GM19238 (cell line): ENCODE measurements around the gene LRRC75B.
"Not testable (repeated sequence)": the region's sequence is repeated elsewhere in the genome, so short reads cannot be mapped to it uniquely, and the experiment has no call there.

ENCODE experiments used
- DNase-seq: peaks from one replicate; pipeline ENCODE4 v3.0.0; 2011; ENCODE audit warnings: low spot score; ENCODE audit not compliant: insufficient read length

LRRC75B gene

DNA sequence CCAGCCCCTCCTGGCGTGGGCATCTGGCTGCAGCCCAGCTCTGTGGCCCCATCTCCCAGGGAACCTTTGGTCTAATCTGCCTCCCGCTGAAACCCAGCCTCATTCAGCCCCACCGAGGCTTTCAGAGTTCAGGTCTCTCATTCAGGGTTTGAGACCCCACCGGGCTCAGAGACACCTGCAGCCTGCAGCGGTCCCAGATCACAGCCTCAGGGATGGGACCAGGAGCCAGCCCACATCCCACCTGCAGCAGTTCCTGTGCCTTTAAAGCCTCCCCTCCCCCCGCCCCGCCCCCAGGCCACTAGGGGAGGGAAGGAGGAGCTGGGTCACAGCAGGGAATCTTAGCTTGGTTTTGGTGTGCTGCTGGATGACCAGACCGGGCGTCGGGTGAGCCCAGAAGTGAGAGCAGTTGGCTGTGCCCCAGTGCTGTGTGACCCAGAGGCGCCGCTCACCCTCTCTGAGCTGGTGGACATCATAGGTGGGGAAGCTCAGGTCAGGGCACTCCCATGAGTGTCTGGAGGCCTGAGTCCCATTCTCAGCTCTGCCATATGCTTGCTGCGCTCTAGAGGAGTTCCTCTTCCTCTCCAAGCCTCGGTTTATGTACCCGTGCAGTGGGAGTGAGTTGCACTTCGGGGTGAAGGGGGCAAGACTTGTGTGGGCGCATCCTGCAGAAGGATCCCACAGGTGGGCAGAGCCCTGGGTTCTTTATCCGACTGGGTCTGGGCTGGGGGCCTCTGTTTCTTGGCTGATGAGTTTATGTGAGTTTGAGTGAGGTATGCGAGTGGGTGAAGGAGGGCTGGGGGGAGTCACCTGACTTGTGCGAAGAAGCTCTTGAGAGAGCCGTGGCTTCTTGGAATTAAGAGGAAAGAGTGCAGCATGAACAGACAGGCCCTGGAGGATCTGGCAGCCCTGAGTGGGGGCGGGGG, 10.2 kb upstream of the LRRC75B start, which contains the start of gene GGT1:
Gene GGT1 (plus strand): TSS at position 347 of the 923 bp plus-strand sequence. CDS start 7,889 bp downstream, outside the sequence.
- not testable (repeated sequence) for DNase-seq

DNA sequence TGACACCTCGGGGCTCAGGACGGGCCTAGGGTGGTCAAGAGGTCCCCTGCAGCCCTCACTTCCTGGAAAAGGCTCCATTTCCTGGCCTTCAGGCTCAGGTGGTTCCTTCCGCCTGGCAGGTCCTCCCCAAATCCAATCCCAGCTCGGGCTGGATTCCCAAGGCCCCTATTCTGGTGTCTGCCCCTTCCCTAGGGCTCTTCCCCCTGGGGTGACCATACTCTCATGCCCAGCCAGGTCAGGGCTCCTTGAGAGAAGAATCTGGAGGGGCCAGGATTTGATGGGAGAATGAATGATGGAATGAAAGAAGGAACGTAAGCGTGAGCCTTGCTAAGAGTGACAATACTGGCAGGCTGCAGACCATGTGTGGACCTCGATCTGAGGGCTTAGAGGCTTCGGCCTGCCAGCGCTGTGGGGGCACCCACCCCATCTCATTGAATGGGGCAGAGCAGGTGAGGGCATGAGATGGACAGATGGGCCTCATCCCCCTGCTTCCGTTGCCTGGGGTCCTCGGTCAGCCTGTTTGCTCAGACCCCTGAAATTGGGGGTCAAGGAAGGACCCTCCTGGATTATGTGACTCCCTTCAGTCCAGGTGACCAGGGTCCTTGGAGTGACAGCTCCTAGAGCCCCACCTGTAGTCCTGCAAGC, 9.4 kb upstream of the LRRC75B start:
- not testable (repeated sequence) for DNase-seq

DNA sequence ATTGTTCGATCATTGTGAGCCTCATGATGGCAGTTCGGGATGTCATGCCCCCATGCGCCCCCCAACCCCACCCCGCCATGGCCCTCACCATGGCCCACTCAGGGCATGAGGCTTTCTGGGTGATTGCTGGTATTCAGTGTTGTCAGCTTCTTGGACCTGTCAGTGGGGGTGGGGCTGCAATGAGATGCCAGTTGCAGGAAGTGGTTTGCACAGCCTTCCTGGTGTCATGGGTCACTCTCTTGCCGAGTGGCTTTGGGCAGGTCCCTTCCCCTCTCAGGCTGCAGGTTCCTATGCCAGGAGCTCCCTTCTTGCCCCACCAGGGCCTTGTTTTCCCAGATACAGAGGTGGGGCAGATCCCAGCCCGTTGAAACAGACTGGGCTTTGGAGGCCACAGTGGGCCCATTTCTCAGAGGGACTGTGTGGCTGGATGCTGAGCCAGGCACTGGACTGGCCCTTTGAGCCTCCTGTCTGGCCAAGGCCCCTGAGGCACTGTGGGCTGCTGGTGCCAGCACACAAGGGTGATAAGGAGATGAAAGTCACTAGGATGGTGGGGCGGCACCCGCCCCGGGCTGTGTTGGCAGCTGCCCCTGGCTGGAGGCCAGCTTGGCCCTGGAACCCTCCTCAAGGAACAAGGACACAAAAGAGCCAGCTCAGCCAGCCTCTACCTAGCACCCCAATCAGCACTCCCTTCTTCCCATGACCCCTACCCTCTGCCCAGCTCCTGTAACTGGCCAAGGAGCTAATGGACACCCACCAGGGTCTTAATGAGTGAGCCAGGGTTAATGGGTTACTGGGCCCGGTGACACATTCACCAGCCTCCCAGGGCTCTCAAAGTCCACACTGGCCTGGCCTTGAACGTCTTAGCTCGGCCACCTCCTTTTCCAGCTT, 8.6 kb upstream of the LRRC75B start:
- DNase-seq: no peak

- DNase-seq: not testable (repeated sequence)
These were observed 7.3 kb upstream of the LRRC75B start for GRCh38 chr22:24599958-24600715.

DNA sequence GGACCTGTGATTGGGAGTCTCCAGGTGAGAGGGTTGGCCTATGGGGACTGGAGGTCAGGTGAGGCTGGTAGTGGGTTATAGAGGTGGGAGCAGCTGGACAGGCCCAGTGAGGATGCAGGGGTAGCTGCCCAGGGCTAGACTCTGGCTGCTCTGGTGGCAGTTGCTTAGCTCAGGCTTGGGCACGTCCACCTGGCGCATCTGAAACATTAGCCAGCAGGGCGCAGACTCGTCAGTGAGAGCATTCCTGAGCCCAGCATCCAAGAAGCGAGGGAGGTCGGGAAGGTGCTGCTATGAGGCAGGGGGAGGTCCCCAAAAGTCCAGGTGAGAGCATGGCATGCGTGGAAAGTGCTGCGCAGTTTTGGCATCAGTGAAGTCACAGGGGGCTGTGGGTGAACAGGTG, 6.6 kb upstream of the LRRC75B start:
- no peak for DNase-seq

DNA sequence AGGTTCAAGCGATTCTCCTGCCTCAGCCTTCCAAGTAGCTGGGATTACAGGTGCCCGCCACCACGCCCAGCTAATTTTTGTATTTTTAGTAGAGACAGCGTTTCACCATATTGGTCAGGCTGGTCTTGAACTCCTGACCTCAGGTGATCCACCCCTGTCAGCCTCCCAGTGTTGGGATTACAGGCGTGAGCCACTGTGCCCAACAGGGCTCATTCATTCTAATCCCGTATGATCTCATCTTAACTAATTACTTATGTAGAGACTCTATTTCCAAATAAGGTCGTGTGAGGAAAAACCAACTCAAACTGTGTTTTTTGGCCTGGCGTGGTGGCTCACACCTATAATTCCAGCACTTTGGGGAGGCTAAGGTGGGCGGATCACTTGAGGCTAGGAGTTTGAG, 4.2 kb upstream of the LRRC75B start:
- DNase-seq: not testable (repeated sequence)

GRCh38 chr22:24595863-24596262, 3.0 kb upstream of the LRRC75B start:
- no peak for DNase-seq

DNA sequence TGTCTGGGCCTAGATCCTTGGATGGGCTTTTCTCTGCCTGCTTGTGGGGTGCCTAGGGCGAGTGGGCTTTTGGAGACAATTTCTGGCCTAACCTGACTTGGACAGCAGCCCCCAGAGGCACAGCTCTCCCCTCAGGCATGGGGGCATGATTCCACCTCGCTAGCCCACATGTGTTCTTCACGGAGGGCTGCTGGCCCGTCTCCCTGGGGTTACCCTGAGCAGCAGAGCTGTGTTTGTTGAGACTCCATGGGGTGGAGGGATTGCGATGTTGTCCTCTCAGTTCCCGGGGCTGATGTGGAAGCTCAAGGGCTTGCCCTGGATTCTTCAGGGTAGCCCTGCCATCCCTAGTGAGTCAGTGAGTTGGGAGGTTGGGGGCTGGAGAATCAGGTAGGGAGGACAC, 2.4 kb upstream of the LRRC75B start:
- DNase-seq: no peak

DNA sequence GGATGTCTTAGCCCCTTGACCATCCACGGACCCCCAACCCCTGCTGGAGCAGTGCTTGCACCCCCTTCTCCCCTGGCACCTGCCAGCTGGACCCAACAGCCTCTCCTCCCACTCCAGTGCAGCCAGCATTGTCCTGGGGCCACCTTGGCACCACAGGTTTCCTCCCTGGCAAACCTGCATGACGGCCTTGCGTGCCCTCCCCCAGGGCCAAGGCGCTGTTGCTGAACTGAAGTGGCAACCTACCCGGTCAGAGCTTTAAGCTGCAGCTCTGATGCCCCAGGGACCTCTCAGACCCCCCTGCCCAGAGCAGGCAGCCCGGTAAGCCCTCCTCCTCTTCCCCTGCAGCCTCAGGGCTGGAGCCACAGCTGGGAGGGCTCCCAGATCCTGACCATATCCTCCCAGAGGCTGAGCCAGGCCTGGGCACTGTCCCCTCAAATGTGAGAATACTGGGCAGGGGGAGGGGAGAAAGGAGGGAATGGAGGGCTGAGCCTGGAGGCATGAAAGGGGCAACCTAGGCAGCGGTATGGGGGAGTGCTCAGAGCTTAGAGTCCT, 1.8 kb upstream of the LRRC75B start:
- DNase-seq: no peak

GRCh38 chr22:24593836-24594568, 1.1 kb upstream of the LRRC75B start:
- no peak for DNase-seq

- DNase-seq: not testable (repeated sequence)
These were observed 624 bp upstream of the LRRC75B start for GRCh38 chr22:24593559-24593835.

DNA sequence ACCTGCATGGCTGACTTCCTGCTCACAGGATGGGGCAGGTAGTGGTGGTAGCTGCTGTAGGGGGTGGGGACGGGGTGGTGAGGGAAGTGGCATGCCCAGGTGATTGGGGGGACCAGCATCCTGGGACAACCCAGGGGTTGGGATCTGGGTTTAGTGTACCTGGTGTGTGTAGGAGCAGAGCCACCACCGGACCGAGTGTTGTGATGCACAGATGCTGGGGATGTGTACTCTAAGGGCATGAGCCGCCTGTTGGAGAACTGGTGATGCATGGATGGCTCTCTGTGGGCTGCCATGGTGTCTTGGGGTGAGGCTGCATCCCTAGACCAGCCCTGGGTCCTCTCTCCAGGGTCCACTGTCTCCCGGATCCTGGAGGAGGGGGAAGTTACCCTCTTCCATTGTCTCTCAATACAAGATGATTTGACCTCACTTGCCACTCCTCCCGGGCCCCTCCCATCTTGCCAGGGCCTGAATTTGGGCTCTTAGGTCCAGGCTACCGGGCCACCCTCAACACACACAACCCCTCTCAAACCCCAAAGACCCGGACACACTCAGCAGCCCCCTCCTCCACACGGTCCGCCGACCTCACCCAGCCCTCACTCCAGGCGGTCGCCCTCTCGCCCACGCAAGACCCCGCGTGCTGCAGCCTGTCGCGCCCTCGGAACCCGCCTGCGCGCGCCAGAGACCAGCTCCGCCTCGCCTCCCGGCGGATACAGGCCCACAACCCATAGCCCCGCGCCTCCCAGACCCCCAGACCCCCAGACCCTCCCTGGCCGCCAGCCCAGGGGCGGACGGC, 619 bp downstream of the LRRC75B start:
- DNase-seq: no peak

DNA sequence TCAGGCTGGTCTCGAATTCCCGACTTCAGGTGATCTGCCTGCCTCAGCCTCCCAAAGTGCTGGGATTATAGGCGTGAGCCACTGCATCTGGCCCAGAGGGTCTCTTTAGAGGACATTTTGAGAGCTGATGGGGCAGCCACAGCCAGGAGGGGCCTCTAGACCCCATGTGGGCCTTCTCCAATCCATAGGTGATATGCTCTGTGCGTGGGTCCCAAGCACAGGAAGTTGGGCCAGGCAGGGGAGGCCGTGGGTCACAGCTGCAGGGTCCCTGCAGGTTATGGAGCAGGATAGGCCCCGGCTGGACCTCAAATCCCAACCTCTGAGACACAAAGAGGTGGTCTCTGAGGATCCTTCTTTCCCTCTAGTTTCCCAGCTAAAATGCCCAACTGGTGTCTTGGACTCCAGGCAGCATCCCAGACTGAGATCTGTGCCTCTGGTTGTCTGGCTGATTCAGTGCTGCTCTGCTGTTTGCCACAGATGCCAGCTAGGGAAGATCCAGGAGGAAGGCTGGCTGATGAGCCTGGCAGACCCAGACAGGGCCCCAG, 1.5 kb downstream of the LRRC75B start:
- DNase-seq: no peak

DNA sequence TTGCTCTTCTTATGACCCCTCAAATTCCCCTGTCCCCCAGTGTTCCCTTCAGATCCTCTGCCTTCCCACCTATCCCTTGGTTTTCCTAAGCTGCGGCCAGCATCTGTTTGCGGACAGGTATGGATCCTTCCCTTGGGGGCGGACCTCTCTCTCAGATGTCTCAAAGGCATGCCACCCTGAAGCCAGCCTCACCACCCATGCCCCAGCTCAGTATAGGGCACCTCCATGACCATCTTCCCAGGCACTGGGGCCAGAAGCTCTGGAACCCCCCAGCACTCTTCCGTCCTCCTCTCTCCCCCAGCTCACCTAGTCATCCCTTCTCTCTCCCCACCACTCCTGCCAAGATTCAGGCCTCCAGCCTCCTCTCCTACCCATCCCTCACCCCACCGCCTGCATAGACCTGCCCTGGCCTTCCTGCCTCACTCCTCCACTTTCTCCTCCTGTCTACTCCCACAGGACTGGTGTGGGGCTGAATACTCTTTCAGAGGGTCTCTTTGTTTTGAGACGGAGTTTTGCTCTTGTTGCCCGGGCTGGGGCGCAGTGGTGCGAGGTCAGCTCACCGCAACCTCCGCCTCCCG, 2.2 kb downstream of the LRRC75B start:
- no peak for DNase-seq

DNA sequence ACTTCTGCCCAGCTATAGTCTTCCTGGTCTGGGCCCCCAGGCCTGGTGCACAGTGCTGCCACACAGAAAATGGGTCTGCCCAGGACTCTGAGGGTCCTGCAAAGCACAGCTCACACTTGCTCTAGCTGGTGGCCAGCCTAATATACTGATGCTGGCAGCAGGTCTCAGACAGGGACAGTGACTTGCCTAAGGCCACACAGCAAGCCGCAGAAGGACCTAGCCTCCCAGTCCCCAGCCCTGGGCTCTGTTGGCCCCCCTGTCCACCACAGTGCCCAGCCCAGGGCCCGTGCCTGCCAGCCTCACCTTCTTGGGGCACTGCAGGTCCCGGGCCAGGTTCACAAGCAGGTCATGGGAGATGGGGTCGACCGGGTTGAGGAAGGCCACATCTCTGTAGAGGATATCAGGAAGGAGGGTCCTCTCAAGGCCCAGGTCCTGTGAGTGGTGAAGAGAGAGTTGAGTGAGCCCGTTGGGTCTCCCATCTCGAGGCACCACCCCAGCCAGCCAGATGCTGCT, 3.3 kb downstream of the LRRC75B start:
- no peak for DNase-seq

DNA sequence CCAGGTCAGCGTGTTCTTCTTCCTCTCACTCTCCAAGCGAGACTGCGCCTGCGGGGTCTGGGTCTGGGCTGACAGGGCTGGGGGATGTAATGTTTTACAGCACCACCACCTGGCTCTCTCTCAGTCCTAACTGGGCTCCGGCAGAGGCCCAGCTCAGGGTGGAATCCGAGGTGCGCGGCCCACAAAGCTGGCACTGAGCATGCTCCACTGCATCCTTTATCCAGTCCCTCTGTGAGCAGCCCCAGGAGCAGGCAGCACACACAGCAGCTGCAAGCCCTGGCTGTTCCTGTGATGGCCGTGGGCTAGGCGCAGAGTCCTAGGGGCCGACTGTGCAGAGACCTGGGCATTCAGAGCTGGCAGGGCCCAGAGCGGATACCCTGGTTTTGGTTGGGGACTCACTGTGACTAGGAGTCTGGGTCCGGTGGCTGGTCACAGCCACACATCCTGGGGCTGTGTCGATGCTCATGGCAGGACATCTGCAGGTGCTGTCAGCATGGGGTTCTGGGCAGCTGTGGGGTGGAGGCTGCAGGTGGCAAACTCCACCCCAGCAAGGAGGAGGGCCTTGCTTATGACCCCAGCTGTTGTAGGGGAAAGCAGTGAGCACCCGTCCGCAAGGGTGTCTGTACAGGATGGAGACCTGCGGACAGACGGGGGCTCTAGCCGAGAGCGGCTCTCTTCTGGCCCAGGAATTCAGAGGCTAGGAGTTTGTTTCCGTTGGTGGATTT, 4.0 kb downstream of the LRRC75B start:
- no peak for DNase-seq

GRCh38 chr22:24588381-24588756, 4.5 kb downstream of the LRRC75B start:
- no peak for DNase-seq

GRCh38 chr22:24587948-24588347, 4.9 kb downstream of the LRRC75B start:
- DNase-seq: no peak
